Activated CD4-positive, CD25-positive, alpha-beta regulatory T cell (primary cell): ENCODE results near the gene FAM186B.

Experiments
- DNase-seq, 4 experiments: peaks; one replicate each; lab custom pipeline; 2025; lab: John Stamatoyannopoulos, UW

FAM186B gene

DNA sequence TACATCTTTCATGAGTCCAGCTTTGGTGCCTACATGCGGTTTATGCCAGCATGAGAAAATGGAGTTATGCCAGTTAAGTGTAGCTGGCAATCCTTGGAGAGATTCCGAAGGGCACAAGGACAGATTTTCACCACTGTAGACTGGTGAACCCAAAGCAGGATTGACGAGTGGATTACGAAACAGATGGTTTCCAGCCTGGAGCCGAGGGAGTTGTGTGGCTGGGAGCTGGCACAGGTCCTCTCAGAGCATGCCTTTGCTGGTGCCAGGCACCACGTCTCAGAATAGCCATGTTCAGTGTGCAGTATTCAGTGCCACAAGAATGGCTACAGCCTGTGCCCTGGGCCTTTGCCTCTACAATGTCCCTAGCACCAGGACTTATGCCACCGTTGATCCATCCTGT lies 53.4 kb downstream of the FAM186B start:
- DNase-seq, result no peak

DNA sequence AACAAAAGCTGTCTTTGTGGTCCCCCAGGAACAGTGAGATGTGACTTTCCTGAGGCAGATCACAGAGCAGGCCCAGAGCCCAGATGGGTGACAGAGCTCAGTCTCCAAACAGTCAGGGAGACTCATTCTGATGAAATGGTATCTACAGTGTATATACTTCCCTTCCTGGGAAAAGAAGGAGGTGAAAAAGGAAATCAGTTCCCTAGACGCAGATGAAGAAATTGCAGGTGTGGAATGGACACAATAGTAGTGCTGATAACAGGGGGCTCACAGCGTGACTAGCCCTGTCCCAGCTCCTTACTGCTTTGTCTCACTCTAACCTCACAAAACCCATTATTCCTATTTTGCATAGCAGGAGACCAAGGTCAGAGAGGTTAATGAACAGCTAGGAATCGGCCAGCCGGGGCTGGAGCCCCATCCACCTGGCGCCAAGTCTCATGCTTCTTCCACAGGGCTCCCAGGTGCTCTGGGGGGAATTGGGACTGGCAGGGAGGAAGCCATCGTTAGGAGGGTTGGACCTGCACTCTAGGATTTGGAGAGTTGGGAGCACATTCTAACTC lies 54.7 kb downstream of the FAM186B start:
- no peak for DNase-seq

DNA sequence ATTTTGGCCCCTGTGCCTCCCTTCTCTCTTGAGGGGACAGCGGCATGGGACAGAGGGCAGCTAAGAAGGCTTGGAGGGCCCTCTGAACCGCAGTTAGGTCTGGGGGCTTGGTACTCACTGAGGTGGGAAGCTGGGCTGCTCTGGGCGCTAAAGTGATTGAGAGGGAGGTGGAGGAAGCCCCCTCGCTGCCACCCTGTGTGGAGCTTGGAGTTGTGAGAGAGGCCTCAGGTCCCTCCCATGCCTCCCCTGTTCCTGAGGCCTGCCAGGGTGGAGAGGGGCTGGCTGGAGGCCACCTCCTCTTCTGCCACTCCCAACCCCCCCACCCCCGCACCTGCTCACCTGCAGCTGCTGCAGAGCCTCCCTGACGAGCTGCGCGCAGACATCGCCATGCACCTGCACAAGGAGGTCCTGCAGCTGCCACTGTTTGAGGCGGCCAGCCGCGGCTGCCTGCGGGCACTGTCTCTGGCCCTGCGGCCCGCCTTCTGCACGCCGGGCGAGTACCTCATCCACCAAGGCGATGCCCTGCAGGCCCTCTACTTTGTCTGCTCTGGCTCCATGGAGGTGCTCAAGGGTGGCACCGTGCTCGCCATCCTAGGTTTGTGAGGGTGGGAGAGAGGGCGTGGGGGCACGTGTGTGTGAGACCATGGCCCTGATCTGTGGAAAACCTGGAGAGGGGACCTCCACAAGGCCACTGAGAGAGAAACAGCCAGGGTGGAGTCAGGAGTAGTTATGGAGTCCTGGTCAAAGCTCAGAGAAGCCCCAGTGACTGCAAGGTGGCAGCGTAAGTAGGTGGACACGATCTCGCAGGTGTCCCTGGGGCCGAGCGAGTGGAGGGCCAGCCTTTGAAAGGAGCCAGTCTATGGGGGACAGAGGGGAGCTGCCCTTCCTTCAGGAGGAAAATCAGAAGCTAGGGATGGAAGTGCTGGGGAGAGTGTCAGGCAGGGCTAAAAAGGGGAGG lies 55.4 kb downstream of the FAM186B start:
- no peak for DNase-seq

DNA sequence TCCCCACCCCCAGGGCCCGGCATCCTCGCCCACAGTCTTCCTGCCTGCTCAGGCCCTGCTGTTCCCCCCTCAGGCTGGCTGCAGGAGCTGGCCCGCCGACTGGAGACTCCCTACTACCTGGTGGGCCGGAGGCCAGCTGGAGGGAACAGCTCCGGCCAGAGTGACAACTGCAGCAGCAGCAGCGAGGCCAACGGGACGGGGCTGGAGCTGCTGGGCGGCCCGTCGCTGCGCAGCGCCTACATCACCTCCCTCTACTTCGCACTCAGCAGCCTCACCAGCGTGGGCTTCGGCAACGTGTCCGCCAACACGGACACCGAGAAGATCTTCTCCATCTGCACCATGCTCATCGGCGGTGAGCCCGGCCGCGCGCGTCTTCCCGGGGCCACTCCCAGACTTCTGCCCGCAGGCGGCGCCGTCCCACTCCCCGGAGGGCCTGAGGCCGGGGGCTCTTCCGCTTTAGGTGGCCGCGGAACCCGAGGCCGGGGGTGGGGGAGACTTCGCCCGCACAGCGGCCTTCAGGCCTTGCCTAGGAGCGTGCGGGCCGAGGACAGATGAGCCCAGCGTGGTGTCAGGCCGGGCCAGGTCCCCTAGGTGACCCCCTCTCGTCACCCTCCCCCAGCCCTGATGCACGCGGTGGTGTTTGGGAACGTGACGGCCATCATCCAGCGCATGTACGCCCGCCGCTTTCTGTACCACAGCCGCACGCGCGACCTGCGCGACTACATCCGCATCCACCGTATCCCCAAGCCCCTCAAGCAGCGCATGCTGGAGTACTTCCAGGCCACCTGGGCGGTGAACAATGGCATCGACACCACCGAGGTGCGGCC lies 56.4 kb downstream of the FAM186B start:
- no peak for DNase-seq

DNA sequence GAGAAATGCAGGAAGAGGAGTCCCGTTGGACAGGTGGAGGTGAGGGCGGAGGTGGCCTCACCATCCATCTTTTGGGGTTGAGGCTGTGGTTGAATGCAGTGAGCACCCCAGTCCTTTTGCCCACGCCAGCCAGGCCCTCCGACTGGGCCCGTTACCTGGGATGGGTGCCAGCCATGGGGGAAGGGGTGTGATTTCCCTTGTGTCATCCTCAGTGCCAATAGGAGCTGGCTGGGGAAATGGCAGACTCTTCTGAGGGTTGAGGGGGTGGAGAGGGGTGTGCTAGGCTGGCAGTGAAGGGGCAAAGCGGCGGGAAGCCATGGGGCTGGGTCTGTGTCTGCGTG lies 57.0 kb downstream of the FAM186B start:
- no peak for DNase-seq

DNA sequence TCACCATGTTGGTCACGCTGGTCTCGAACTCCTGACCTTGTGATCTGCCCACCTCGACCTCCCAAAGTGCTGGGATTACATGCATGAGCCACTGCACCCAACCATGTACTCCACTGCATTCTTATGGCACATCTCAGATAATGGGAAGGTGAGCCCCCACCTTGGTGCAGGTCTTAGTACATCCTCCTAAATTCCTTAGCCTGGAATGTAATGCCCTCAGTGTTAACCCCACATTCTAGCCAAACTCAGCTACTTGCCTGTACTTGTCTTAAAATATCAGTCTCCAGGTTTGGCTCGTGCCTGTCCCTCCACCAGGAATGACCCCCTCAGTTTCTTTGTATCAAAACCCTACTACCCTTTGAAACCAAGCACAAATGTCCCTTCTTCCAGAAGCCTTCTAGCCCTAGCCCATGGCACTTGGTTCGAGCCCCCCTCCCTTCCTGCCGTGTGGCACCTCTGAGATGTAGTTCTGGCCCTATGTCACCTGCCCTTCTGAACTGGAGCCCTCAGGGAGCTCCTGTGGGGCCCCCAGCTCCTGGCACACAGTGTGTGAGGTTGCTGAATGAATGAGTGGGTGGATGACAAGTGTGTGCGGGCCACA lies 58.2 kb downstream of the FAM186B start:
- no peak for DNase-seq

DNA sequence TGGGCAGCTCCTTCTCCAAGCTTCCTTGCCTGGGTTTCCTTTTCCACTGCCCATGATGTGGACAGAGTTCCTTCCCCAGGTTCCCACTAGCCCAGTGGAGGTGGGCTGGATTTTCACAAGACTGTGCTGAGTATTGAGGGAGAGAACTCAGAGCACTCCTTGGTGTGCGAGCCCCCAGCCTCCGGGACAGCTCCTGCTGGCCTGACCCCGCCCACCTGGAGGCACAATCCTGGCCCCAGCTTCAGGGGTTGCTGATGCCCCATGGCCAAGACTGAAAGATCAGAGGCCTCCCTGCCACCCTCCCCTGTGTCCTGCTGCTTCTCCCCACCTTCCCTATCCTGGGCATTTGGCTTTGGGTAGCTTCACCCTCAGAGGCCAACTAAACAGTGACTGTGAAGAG lies 59.0 kb downstream of the FAM186B start:
- no peak for DNase-seq

DNA sequence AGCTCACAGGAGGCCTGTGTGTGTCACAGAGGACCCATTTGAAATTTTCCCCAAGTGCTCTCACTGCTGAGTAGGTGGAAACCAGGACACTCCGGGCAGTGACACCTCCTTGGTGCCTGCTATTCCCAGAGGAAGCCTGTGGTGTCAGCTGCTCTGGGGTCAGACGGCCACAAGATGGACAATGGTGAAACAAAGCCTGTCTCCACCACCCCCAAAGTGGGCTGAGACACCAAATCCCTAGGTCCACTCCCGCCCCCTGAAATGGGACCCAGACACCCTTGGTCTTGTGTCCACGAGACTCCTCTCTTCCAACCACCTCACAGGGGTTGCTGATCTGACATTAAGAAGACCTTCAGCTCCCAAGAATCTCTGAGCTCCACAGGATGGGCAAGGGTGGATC lies 59.6 kb downstream of the FAM186B start:
- DNase-seq, result no peak

DNA sequence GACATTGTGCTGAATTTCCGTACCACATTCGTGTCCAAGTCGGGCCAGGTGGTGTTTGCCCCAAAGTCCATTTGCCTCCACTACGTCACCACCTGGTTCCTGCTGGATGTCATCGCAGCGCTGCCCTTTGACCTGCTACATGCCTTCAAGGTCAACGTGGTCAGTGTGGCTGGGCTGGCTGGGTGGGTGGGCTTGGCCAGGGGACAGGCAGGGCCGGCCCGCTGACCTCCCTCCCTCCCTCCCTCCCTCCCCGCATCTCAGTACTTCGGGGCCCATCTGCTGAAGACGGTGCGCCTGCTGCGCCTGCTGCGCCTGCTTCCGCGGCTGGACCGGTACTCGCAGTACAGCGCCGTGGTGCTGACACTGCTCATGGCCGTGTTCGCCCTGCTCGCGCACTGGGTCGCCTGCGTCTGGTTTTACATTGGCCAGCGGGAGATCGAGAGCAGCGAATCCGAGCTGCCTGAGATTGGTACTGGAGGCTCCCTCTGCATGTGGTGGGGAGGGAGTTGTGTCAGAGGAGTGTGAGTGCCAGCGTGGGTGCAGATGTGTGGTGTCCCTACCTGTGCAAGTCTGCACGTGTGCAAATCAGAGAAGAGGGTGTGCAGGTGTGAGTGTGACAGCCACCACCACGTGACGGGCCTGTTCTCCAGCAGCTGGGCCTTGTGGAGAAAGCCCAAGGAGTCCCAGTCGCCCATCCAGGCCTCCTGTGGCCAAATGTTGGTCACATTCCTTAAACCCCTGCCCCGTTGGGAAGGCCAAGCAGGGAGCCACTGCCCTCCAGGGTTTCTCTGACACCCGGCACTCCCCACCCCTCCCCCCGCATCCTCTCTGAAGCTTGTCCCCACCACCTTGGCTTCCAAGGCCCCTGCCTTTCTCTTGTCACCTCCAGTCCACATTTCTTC lies 61.3 kb downstream of the FAM186B start:
- no peak for DNase-seq

DNA sequence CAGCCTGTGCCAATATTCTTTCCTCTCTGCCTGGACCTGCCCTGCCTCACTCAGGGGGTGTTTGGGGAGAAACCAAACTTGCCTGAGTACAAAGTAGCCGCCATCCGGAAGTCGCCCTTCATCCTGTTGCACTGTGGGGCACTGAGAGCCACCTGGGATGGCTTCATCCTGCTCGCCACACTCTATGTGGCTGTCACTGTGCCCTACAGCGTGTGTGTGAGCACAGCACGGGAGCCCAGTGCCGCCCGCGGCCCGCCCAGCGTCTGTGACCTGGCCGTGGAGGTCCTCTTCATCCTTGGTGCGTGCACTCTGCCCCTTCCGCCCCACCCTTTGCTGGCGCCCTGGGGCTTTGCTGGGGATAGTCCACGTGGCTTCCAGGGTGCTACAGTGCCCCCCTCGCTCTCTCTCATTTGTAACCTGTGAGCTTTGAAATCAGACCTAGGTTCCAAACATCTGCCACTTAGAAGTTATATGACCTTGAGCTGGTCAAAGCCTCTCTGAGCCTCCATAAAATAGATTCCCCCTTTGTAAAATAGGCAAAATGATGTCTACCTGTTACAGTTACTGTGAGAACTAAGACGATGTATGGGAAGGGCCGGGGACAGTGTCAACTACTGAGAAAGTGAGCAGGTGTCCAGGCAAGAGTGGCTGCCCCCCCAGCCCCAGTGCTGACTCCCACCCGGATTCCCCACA lies 62.1 kb downstream of the FAM186B start:
- DNase-seq, result no peak

DNA sequence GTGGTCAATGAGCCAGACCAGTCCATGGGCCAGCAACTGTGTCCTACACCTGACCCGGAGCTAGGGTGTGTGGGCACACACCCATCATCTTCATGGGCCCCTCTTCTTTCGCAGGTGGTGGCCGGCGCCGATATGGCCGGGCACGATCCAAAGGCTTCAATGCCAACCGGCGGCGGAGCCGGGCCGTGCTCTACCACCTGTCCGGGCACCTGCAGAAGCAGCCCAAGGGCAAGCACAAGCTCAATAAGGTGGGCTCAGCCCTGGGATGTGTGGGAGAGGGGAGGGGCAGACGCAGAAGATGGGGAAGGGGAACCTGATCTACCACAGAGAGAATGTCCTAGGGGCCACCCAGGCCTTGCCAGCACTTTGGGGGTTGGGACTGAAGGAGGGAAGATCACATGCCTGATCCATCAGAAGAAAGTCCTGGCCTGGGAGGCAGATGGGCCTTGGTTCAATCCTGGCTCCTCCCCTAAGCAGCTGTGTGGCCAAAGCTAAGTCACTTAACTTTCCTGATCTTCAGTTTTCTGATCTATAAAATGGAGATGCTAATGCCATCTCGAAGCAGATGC lies 62.8 kb downstream of the FAM186B start:
- DNase-seq, result no peak

DNA sequence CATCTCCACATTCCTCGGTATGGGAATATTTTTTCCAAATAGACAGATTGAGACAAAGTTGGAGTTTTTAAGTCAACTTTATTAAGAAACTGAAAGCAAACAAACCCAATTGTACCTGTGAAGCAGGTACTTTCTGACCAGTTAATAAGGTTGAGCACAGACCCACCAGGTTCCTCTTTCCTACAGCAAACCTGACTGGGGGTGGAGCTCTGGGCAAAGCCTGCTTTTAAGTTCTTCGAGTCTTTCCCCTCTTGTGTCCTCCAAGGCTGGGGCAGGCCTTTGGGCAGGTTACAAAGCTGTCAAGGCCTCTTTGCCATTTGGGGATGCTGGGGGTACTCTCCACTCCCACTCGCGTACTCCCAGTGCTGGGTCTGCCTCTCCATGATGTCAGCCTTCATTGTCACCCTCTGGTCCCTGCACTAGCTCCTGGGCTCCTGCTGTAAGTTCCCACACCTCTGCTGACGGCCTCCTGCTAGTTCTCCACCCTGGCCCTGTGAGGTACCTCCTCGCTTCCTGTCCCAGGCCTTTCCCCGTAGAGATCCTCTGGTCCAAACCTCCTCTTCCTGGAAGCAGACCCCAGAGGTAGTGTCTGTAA lies 63.4 kb downstream of the FAM186B start:
- DNase-seq, result no peak

DNA sequence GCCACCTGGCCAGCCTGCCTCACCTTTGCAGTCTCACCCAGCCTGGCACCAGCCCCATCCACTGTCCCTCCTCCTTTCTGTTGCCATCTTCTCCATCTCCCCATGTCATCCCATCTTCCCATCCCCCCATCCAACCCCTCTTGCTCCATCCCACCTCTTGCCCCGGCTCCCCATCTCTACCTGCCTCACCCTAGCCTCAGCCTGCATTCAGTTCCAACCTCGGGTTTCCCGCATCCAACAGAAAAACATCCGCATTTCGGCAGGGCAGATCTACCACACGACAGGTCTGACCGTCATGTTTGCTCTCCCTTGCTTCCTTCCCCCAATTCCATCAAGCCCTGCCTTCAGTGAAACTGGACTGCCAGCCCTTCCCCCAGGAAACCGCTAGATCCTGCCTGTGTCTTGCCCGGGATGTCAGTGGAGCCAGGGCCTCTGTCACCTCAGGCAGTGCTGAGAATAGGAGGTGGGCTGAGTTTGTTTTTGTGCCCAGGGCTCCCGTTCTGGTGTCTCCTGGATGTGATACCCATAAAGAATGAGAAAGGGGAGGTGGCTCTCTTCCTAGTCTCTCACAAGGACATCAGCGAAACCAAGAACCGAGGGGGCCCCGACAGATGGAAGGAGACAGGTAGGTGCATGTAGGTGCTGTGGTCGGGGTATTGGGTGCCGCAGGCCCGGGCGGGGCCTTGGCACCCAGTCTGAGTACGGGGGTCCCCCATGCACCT lies 64.1 kb downstream of the FAM186B start:
- no peak for DNase-seq

DNA sequence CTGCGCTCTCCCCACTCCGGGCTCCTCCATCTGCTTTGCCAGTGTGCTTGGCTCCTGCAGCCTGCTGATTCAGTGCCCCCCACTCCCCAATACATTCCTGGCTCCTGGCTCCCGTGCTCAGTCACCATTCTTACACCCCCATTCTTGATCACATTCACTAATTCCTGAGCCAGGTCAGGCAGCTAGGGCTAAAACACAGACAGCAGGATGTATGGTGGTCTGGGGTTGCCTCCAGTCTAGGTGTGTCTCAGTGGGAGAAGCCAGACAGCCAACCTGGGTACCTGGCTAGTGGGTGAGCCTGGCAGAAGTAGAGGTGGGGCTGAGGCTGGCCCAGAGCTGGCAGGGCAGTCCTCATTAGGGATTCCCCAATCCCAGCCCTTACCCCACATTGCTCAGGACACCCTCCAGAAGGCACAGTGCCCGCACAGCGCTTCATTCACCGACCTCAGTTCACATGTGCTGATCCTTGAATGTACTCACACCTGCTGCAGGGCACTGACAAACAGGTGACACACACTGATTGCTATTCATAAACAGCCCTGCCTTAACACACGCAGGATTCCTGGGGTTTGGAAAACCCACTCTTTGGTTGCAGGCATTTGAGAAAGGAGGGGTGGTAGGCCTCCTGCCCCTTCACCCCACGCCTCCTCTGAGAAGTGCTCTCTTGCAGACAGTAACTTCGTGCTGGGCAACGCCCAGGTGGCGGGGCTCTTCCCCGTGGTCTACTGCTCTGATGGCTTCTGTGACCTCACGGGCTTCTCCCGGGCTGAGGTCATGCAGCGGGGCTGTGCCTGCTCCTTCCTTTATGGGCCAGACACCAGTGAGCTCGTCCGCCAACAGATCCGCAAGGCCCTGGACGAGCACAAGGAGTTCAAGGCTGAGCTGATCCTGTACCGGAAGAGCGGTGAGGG lies 65.0 kb downstream of the FAM186B start:
- no peak for DNase-seq

DNA sequence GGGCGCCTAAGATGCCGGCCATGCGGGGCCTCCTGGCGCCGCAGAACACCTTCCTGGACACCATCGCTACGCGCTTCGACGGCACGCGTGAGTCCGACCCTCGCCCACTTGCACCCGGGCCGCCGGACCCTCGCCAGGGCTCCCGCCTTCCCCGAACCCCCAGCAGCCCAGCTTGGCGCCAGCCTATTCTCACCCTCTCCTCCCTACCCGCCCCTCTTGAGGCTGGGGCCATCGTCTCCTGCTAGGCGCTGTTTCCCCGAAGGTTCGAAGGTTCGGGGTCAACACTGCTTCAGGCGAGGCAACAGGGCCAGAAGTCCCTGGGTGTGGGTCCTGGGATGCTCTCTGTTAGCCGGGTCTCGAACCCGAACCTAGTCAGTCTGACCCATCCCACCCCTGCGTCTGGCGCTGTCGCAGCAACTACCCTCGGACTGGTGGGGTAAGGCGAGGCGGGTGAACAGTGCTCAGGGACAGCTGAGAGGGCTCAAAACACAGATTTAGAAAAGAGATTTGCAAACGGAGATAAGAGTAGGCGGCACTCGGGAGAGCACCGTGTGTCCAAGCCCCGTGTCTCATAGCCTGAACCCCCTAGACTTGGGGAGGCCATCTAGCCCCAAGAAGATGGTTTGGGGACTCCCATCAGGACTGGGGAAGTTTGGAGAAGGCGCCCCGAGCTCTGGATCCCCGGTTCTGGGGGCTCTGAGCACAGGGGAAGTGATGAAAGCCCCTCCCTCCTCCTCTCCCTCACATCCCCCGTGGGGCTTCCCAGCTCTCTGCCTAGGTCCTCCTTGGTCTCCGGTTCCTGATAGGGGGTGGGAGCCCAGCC lies 65.8 kb downstream of the FAM186B start:
- DNase-seq, result no peak

DNA sequence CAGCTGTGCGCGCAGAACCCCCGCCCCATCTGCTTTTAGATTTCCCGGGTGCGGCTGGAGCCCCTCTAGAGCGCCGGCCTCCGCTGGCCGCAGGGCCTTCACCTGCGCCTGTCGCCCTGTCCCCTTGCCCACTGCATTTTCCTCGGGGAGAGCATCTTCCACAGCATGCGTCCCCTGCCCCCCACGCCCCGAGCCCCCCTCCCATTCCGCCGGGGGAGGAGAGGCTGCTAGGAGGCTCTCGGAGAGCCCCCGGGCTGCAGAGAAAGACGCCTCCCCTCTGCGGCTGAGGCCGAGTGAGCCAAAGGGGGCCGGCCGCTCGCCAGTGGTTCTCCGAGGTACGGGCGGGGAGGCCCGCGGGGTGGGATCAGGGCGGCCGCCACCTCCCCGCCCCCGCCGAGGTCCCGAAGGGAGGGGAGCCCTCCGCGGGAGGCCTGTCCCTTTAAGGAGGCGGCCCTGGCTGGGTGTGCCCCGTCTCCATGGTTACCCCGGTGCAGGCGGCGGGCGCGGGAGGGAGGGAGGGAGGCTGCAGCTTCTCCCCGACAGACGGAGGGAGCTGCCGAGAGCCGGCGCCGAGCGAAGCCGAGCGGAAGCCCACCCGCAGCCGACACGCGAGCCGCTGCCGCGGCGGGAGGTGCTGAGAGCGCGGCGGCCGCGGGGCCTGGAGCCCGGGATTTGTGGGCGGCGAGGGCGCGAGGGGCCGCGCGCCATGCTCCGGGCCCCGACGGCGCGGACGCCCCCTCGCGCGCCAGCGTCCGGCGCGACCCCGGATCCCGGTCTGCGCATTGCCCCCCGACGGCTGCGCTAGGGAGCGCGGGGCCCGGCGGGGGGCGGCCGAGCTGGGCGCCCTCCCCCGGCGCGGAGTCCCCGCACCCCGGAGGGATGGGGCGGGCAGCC lies 66.7 kb downstream of the FAM186B start, which contains the start of gene KCNH3:
TSS of gene KCNH3 (plus strand) at position 521 of the 894 bp plus-strand sequence. CDS start 387 bp downstream, outside the sequence.
- peak; percentile 56 to 86 (median 73) for DNase-seq
